ENCODE data around the gene ECE2.
"Not testable (repeated sequence)": the region's sequence is repeated elsewhere in the genome, so short reads cannot be mapped to it uniquely, and the experiment has no call there.

The ECE2 gene

GRCh38 chr3:184241141-184241446 lies 34.7 kb upstream of the ECE2 start:
- DNase-seq, result no peak

- DNase-seq, result no peak
Measured at GRCh38 chr3:184241447-184242296, 34.1 kb upstream of the ECE2 start.

GRCh38 chr3:184242297-184242685 lies 33.5 kb upstream of the ECE2 start:
- no peak for DNase-seq

DNA sequence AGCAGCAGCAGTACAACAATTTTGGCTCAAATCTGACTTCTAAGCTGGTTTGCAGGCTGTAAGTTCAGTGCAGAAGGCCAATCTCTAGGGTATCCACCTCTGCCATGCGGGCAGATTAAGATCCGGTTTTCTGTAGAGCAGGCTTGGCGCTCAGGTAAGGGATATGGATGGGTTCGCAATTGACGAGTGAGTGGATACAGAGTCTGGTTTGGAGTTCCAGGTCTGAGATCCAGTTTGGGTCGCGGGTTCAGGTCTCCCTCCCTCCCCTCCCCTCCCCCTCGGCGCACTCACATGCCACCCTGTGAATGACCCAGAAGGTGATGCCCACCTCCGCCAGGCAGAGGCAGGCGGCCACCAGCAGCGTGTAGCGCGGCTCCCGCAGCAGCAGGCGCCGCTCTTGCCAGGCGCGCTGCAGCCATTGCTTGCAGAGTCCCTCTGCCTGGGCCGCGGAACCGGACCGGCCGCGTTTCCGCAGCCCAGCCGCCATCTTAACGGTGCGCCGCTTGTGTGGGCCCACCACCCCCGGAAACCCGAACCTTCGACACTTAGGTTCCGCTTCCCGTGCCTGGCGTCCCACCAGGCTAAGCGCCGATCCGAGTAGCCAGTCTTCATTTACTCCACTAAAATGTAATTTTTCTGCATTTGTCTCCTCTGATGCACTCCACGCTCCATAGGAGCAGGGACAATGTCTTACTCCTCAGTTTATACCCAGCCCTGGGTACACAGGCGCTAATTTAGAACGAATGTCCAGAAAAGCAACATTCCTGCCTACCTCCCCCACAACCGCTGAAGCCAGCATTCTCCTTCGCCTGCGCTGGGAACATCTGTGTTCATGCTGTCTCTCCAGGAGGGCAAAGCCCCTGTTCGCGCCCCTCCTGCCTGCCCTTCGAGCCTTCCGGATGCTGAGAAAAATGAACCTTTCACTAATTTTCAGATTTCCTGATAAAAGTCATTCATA lies 27.1 kb upstream of the ECE2 start, which contains the start of gene ALG3:
ALG3 (minus strand) TSS at position 509 of the 958 bp plus-strand sequence; CDS start at position 487, 22 bp downstream.
- DNase-seq, result peak; percentile 69

DNA sequence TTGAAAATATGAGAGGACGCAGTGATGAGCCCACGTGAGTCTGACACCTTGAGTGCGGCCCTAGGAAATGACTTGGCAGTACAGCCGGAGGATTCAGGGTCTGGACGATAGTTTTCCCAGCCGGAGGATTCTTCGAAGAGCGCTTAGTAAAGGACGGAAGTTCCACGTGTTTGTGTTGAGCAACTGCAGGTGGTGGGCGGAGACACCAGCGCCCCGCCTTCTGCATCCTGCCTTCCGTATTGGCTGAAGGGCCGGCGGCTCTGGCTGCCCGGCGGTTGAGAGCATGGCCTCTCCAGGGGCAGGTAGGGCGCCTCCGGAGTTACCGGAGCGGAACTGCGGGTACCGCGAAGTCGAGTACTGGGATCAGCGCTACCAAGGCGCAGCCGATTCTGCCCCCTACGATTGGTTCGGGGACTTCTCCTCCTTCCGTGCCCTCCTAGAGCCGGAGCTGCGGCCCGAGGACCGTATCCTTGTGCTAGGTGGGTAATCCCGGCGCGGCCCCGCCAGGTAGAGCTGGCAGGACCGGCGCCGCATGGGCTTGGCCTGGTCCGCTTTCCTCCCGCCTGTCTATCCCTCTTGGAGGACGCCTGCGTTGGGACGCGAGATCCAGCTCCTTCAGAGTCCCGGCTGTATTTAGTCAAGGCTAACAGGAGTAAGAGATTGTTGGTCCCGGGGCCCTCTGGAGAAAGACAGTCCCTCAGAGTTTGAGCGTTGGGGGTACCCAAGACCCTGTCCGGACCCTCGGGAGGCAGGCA lies 26.2 kb upstream of the ECE2 start, which contains the start of gene EEF1AKMT4:
EEF1AKMT4 (plus strand) TSS at position 261 of the 755 bp plus-strand sequence; CDS start at position 284, 23 bp downstream.
- peak; percentile 81 for DNase-seq

DNA sequence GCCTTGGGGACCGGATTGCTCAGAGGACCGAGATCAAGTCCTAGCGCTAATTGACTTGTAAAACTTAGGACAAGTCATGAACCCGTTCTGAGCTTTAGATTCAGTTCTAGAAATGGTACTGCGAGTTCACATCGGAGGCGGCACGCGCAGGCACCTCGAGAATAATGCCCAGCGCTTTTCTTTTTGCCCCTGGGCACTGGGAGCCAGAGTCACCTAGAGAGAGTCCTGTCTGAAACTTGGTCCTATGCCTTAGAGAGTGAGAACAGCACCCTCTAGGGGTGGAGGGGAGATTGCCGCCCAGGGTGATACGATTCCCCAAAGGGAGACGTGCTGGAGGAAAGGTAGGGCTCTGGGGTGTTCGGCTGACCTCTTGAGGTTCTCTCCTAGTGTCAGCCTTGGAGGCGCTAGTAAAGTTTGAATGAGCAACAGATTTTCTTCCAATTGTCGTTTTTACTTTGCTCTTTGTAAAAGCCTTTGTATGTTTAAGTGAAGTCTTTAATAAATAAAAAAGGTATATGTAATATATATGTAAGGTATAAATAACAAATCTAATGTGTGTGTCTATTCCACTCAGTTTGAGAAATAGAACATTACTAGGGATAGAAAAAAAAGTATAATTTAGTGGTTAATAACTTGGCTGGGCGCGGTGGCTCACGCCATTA lies 25.5 kb upstream of the ECE2 start:
- peak; percentile 88 for DNase-seq

DNA sequence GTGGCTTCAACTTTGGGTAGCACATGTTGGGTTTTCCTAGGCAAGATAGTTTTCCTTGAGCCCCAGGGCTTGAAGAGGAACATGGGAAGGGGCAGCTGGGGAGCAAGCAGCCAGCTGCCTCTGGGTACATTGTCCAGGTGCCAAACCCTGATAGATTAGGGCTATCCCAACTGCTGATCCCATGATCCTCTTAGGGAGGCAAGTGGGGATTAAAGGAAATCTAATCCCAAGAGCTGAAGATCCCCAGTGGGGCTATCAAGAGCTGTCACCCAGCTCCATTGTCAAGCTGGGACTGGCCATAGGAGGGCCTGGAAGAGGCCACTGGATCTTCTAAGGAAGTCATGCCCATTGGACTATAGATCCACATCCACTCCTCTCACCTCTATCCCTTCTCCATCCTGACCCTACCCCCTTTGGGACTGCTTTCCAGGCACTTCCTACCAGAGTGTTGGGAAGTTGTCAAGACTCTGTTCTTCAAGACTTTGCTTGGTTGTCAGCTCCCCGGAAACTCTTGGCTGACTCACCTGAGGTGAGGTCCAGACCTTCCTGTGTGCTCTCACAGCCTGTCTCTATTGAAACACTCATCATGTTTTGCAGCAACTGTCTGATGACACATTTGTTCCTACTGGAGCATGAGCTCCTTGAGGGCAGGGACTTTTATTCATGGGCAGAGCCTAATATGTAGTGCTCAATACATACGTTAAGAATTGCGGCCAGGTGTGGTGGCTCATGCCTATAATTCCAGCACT lies 20.4 kb upstream of the ECE2 start:
- DNase-seq, result no peak

DNA sequence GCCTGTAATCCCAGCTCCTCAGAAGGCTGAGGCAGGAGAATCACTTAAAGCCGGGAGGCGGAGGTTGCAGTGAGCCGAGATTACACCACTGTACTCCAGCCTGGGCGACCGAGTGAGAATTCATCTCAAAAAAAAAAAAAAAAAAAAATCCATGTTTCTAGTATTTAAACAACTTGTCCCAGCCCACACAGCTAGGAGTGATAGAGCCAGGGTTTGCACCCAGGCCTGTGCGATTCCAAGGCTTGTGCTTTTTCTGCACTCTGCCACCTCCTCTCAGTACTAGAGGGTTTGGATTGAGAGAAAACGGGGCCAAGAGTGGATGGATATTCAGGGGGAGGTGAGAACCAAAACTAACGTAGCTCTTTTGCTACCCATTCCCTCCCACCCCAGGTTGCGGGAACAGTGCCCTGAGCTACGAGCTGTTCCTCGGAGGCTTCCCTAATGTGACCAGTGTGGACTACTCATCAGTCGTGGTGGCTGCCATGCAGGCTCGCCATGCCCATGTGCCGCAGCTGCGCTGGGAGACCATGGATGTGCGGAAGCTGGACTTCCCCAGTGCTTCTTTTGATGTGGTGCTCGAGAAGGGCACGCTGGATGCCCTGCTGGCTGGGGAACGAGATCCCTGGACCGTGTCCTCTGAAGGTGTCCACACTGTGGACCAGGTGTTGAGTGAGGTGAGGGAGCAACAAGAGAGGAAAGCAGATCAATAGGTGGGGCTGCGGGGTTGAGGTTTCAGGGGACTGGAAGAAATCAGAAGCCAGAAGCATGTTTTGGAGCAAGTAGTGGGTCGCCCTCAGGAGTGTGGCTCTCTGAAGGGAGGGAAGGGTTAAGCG lies 18.5 kb upstream of the ECE2 start:
- DNase-seq, result no peak

DNA sequence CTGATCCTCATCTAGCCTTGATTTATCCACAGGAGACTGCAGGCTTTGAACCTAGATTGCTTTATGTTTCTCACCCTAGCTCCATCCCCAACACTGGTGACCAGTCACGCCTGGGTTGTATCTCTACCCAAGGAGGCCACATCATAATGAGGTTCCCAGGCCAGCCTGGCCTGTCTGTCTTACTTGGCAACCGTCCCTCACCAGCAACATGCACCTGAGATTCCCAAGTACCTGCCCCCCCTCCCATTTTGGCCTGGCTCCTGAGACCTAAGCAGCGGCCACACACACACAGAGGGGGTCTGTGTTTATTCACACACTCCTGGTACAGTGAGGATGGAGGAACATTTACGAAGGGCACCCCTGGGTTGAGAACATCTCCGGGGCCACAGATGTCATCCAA lies 16.9 kb upstream of the ECE2 start:
- no peak for DNase-seq

GRCh38 chr3:184259396-184259877 lies 16.4 kb upstream of the ECE2 start:
- DNase-seq, result no peak

DNA sequence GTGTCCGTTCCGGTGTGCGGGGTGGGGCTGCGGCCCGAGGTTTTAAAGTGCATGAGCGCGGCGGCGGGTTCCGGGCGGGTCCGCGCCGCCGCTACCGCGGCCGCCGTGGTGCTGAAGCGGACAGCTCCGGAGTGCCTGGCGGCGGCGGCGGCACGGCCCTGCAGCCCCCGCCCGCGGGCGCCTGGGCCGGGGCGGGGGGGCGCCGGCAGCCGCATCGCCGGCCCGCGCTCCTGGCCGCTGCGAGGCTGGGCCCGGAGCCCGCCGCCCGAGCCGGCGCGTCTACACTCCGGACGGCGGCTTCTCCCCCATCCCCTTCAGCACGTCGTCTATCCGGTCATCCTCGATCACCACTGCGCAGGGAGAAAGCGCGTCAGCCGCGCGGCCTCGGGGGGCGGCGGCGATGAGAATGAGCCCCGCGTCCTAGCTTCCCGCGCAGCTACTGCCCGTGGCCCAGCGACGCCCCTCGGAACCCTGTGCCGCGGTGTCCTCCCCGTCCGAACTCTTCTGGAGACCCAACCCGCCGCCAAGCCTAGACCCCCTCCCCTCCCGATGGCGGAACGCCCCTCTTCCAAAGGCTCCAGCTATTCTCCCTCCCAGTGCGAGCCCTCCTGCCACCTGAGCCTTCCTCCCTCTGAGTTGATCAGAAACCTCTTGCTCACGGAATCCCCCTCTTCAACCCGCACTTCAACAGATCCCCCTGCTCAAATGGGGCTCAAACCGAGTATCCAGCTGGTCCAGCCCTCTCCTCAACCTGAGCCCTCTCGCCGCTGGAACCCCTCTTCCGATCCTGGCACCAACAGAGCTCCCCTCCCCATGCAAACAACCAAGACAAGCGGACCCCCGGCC lies 15.7 kb upstream of the ECE2 start:
- DNase-seq, result no peak

DNA sequence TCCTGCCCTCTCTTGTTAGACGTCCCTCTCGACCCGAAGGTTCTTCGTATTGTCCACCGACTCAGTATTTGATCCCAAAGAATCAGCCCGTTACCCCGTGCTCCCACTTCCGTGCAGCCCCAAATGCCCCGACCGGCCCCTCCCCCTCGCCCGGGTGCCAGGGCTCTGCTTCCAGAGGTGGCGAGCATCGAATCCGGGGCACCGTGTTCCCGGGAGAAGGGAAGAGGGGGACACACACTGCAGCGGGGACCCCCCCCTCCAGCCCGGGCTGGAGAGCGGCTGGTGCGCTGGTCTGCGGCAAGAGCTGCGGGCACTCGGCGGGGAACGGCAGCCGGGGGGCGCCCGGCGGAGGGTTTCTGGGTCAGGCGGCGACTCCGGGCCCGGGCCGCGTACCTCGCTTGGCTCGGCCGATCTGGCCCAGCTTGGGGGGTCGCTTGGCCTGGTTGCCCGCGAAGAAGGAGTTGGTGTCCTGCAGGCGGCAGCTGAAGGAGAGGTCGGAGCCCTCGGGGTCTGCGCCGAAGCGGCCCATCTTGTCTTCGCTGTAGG lies 15.0 kb upstream of the ECE2 start:
- DNase-seq, result no peak

DNA sequence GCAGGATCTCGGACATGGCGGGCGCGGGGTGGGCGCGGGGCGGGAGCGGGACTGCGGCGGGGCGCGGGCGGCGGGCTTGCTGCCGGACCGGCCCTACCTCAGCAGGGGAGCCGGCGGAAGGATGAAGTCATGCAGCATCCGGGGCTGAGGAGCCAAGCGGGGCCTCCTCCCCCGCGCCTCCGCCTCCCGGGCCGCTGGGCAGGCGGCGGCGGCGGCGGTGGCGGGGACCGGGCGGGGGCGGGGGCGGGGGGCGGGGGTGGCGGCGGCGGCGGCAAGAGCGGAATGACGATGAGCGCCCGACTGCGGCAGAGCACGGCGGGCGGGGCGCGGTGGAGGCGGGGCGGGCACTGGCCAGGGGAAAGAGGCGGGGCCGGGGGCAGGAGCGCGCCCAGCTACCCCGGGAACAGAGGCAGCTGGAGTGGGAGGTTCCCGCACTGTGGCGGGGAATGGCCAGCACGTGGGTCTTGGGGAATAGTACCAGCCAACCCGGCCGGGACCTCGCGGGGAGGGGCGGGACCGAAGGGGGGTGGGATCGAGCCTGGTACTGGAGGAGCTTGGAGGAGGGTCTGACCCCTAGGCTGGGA lies 14.5 kb upstream of the ECE2 start, which contains the start of gene CAMK2N2:
CAMK2N2 (minus strand) TSS at position 284 of the 584 bp plus-strand sequence; CDS start at position 16, 268 bp downstream.
- DNase-seq, result peak; percentile 51

- DNase-seq, result no peak
Measured at GRCh38 chr3:184261854-184262763, 13.7 kb upstream of the ECE2 start.

DNA sequence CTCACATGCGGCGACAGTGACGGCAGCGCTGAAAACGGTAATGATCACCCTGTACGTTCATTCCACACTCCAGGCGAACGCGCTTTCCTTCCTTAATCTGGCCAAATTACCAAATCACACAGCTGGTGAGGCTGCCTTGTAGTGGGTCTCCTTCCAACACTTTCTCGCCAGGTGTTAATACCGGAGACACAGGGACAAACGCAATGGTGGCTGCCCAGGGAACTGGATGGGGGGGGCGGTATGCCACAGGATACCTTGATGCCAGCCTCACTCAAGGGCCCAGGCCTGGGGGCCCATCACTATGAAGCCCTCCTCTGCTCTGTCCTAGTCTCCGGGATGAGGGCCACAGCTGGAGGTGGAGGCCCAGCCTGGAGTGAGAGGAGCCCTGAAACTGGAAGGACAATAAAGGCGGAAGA lies 13.1 kb upstream of the ECE2 start:
- no peak for DNase-seq

DNA sequence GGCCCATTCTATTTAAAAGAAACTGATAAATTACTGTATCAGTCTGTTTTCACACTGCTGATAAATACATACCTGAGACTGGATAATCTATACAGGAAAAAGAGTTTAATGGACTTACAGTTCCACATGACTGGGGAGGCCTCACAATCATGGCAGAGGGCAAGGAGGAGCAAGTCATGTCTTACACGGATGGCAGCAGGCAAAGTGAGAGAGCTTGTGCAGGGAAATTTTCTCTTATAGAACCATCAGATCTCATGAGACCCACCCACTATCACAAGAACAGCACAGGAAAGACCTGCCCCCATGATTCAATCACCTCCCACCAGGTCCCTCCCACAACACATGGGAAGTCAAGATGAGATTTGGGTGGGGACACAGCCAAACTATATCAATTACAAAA lies 8.6 kb upstream of the ECE2 start:
- not testable (repeated sequence) for DNase-seq

- no peak for DNase-seq
Measured at GRCh38 chr3:184272269-184272668, 3.6 kb upstream of the ECE2 start.

DNA sequence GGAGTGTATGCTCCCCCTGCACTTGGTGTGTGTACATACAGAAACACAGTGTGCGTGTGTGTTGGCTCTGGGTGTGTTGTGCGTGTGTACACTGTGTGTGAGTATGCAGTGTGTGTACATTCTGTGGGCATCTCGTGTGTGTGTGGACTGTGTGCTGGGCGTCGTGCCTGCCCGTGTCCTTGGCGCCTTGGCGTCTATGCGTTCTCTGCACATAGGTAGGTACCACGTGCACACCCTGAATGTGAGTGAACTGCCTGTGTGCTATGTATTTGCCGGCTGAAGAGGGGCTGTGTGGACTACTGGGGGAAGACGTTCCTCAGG lies 481 bp upstream of the ECE2 start:
- DNase-seq, result no peak
